ENCODE data around the gene TAF6.

Gene TAF6

GRCh38 chr7:100109521-100110163 lies 9.5 kb downstream of the TAF6 start:
- Histone ChIP-seq H3K36me3 (ENCODE audit: control insufficient read depth in 5 of 5, insufficient read depth in 5 of 5, low read length in 5 of 5) (peaks cover 0 to 91% (median 81%) of the 10 kb centered on the region in 5 donors), H3K27me3 (ENCODE audit: control insufficient read depth in 5 of 5, insufficient read depth in 4 of 5, low read length in 5 of 5) (no peaks in the 10 kb centered on the region), H3K4me1 (ENCODE audit: control insufficient read depth in 5 of 5, insufficient read depth in 5 of 5, low read length in 5 of 5) (no peaks in the 10 kb centered on the region), H3K9ac (ENCODE audit: low read length in 5 of 5) (no peak overlapping the region), H3K9me3 (ENCODE audit: control insufficient read depth in 5 of 5, low read length in 5 of 5) (no peaks in the 10 kb centered on the region), H3K27ac (ENCODE audit: low read depth, low read length) (no peak overlapping the region), H3K4me3 (ENCODE audit: low read depth in 1 of 5, low read length in 5 of 5) (no peak overlapping the region)

GRCh38 chr7:100107890-100108289 lies 11.3 kb downstream of the TAF6 start:
- Histone ChIP-seq H3K9me3 (ENCODE audit: control insufficient read depth in 5 of 5, low read length in 5 of 5) (no peaks in the 10 kb centered on the region), H3K36me3 (ENCODE audit: control insufficient read depth in 5 of 5, insufficient read depth in 5 of 5, low read length in 5 of 5) (peaks cover 0 to 92% (median 77%) of the 10 kb centered on the region in 5 donors), H3K27ac (ENCODE audit: low read depth, low read length) (no peak overlapping the region), H3K4me1 (ENCODE audit: control insufficient read depth in 5 of 5, insufficient read depth in 5 of 5, low read length in 5 of 5) (no peaks in the 10 kb centered on the region), H3K4me3 (ENCODE audit: low read depth in 1 of 5, low read length in 5 of 5) (no peak overlapping the region), H3K27me3 (ENCODE audit: control insufficient read depth in 5 of 5, insufficient read depth in 4 of 5, low read length in 5 of 5) (no peaks in the 10 kb centered on the region), H3K9ac (ENCODE audit: low read length in 5 of 5) (no peak overlapping the region)

- Histone ChIP-seq H3K27ac (ENCODE audit: low read depth, low read length) (no peak overlapping the region), H3K4me1 (ENCODE audit: control insufficient read depth in 5 of 5, insufficient read depth in 5 of 5, low read length in 5 of 5) (peaks cover 0 to 5% (median 4%) of the 10 kb centered on the region in 5 donors), H3K27me3 (ENCODE audit: control insufficient read depth in 5 of 5, insufficient read depth in 4 of 5, low read length in 5 of 5) (no peaks in the 10 kb centered on the region), H3K9me3 (ENCODE audit: control insufficient read depth in 5 of 5, low read length in 5 of 5) (no peaks in the 10 kb centered on the region), H3K9ac (ENCODE audit: low read length in 5 of 5) (no peak overlapping the region), H3K36me3 (ENCODE audit: control insufficient read depth in 5 of 5, insufficient read depth in 5 of 5, low read length in 5 of 5) (peaks cover 0 to 86% (median 74%) of the 10 kb centered on the region in 5 donors), H3K4me3 (ENCODE audit: low read depth in 1 of 5, low read length in 5 of 5) (no peak overlapping the region)
These were observed 11.9 kb downstream of the TAF6 start for GRCh38 chr7:100107125-100107737.

GRCh38 chr7:100106633-100107032 lies 12.5 kb downstream of the TAF6 start:
- H3K27me3 ChIP-seq (ENCODE audit: control insufficient read depth in 5 of 5, insufficient read depth in 4 of 5, low read length in 5 of 5) = no peaks in the 10 kb centered on the region
- H3K4me3 ChIP-seq (ENCODE audit: low read depth in 1 of 5, low read length in 5 of 5) = no peak overlapping the region
- H3K9ac ChIP-seq (ENCODE audit: low read length in 5 of 5) = no peak overlapping the region
- H3K27ac ChIP-seq (ENCODE audit: low read depth, low read length) = no peak overlapping the region
- H3K9me3 ChIP-seq (ENCODE audit: control insufficient read depth in 5 of 5, low read length in 5 of 5) = no peaks in the 10 kb centered on the region
- peaks cover 0 to 80% (median 68%) of the 10 kb centered on the region in 5 donors for H3K36me3 ChIP-seq (ENCODE audit: control insufficient read depth in 5 of 5, insufficient read depth in 5 of 5, low read length in 5 of 5)
- H3K4me1 ChIP-seq (ENCODE audit: control insufficient read depth in 5 of 5, insufficient read depth in 5 of 5, low read length in 5 of 5) = peaks cover 0 to 10% (median 7%) of the 10 kb centered on the region in 5 donors

GRCh38 chr7:100105534-100105933 lies 13.6 kb downstream of the TAF6 start:
- H3K9me3 ChIP-seq (ENCODE audit: control insufficient read depth in 5 of 5, low read length in 5 of 5) = no peaks in the 10 kb centered on the region
- peaks cover 0 to 16% (median 12%) of the 10 kb centered on the region in 5 donors for H3K4me1 ChIP-seq (ENCODE audit: control insufficient read depth in 5 of 5, insufficient read depth in 5 of 5, low read length in 5 of 5)
- no peak overlapping the region for H3K27ac ChIP-seq (ENCODE audit: low read depth, low read length)
- H3K27me3 ChIP-seq (ENCODE audit: control insufficient read depth in 5 of 5, insufficient read depth in 4 of 5, low read length in 5 of 5) = no peaks in the 10 kb centered on the region
- H3K4me3 ChIP-seq (ENCODE audit: low read depth in 1 of 5, low read length in 5 of 5) = no peak overlapping the region
- H3K9ac ChIP-seq (ENCODE audit: low read length in 5 of 5) = no peak overlapping the region
- H3K36me3 ChIP-seq (ENCODE audit: control insufficient read depth in 5 of 5, insufficient read depth in 5 of 5, low read length in 5 of 5) = peaks cover 0 to 69% (median 59%) of the 10 kb centered on the region in 5 donors

GRCh38 chr7:100102950-100103840 lies 16.0 kb downstream of the TAF6 start:
- Histone ChIP-seq H3K27ac (ENCODE audit: low read depth, low read length) (no peak overlapping the region), H3K36me3 (ENCODE audit: control insufficient read depth in 5 of 5, insufficient read depth in 5 of 5, low read length in 5 of 5) (peaks cover 0 to 63% (median 56%) of the 10 kb centered on the region in 5 donors), H3K27me3 (ENCODE audit: control insufficient read depth in 5 of 5, insufficient read depth in 4 of 5, low read length in 5 of 5) (no peaks in the 10 kb centered on the region), H3K9ac (ENCODE audit: low read length in 5 of 5) (peak overlapping the region in 1 of 5 donors; percentile 39), H3K4me1 (ENCODE audit: control insufficient read depth in 5 of 5, insufficient read depth in 5 of 5, low read length in 5 of 5) (peaks cover 6 to 31% (median 26%) of the 10 kb centered on the region in 5 donors), H3K9me3 (ENCODE audit: control insufficient read depth in 5 of 5, low read length in 5 of 5) (no peaks in the 10 kb centered on the region), H3K4me3 (ENCODE audit: low read depth in 1 of 5, low read length in 5 of 5) (no peak overlapping the region)

GRCh38 chr7:100101016-100101862 lies 17.9 kb downstream of the TAF6 start, which contains the start of the genes AP4M1 and MCM7:
TSS of gene AP4M1 (plus strand) at chr7:100101643. CDS start at chr7:100101715, 72 bp downstream.
TSS of gene MCM7 (minus strand) at chr7:100101397. CDS start at chr7:100101294, 103 bp downstream.
- peaks cover 0 to 62% (median 53%) of the 10 kb centered on the region in 5 donors for H3K36me3 ChIP-seq (ENCODE audit: control insufficient read depth in 5 of 5, insufficient read depth in 5 of 5, low read length in 5 of 5)
- peak within 1 kb of the TSS; percentile 81 to 84 (median 81) for H3K4me3 ChIP-seq (ENCODE audit: low read depth in 1 of 5, low read length in 5 of 5)
- H3K27me3 ChIP-seq (ENCODE audit: control insufficient read depth in 5 of 5, insufficient read depth in 4 of 5, low read length in 5 of 5) = no peaks in the 10 kb centered on the region
- peak within 1 kb of the TSS; percentile 63 to 85 (median 78) for H3K9ac ChIP-seq (ENCODE audit: low read length in 5 of 5)
- H3K27ac ChIP-seq (ENCODE audit: low read depth, low read length) = peak within 1 kb of the TSS; percentile 89
- H3K4me1 ChIP-seq (ENCODE audit: control insufficient read depth in 5 of 5, insufficient read depth in 5 of 5, low read length in 5 of 5) = peaks cover 6 to 31% (median 26%) of the 10 kb centered on the region in 5 donors
- no peaks in the 10 kb centered on the region for H3K9me3 ChIP-seq (ENCODE audit: control insufficient read depth in 5 of 5, low read length in 5 of 5)

- Histone ChIP-seq H3K9ac (ENCODE audit: low read length in 5 of 5) (peak overlapping the region; percentile 63 to 85 (median 78)), H3K27me3 (ENCODE audit: control insufficient read depth in 5 of 5, insufficient read depth in 4 of 5, low read length in 5 of 5) (no peaks in the 10 kb centered on the region), H3K36me3 (ENCODE audit: control insufficient read depth in 5 of 5, insufficient read depth in 5 of 5, low read length in 5 of 5) (peaks cover 0 to 62% (median 55%) of the 10 kb centered on the region in 5 donors), H3K4me1 (ENCODE audit: control insufficient read depth in 5 of 5, insufficient read depth in 5 of 5, low read length in 5 of 5) (peaks cover 6 to 31% (median 26%) of the 10 kb centered on the region in 5 donors), H3K4me3 (ENCODE audit: low read depth in 1 of 5, low read length in 5 of 5) (peak overlapping the region; percentile 81 to 84 (median 81)), H3K27ac (ENCODE audit: low read depth, low read length) (peak overlapping the region; percentile 89), H3K9me3 (ENCODE audit: control insufficient read depth in 5 of 5, low read length in 5 of 5) (no peaks in the 10 kb centered on the region)
These were observed 18.6 kb downstream of the TAF6 start for GRCh38 chr7:100100420-100101015.

GRCh38 chr7:100099452-100099851 lies 19.7 kb downstream of the TAF6 start:
- H3K9ac ChIP-seq (ENCODE audit: low read length in 5 of 5) = peak overlapping the region in 4 of 5 donors; percentile 60 to 68 (median 65)
- no peaks in the 10 kb centered on the region for H3K9me3 ChIP-seq (ENCODE audit: control insufficient read depth in 5 of 5, low read length in 5 of 5)
- H3K36me3 ChIP-seq (ENCODE audit: control insufficient read depth in 5 of 5, insufficient read depth in 5 of 5, low read length in 5 of 5) = peaks cover 0 to 63% (median 54%) of the 10 kb centered on the region in 5 donors
- H3K27ac ChIP-seq (ENCODE audit: low read depth, low read length) = peak overlapping the region; percentile 89
- H3K4me1 ChIP-seq (ENCODE audit: control insufficient read depth in 5 of 5, insufficient read depth in 5 of 5, low read length in 5 of 5) = peaks cover 6 to 32% (median 26%) of the 10 kb centered on the region in 5 donors
- H3K27me3 ChIP-seq (ENCODE audit: control insufficient read depth in 5 of 5, insufficient read depth in 4 of 5, low read length in 5 of 5) = no peaks in the 10 kb centered on the region
- peak overlapping the region; percentile 81 to 84 (median 81) for H3K4me3 ChIP-seq (ENCODE audit: low read depth in 1 of 5, low read length in 5 of 5)

Data from subcutaneous abdominal adipose tissue (tissue), 5 donors.